Liver (tissue), 3 donors: ENCODE measurements around the gene TLR4.

ENCODE experiments used
- EGR1 ChIP-seq, 2 donors: IDR thresholded peaks; 2 replicates each; pipeline ENCODE4 v1.6.1; 2016 to 2018; ENCODE audit warnings: antibody characterized with exemption in 2 of 2, low read depth in 2 of 2
- FOXA1 ChIP-seq: IDR thresholded peaks from 2 replicates; pipeline ENCODE4 v1.6.1; 2016; ENCODE audit warnings: antibody characterized with exemption
- GABPA ChIP-seq, 2 donors: IDR thresholded peaks in 1 of 2; conservative IDR thresholded peaks in 1 of 2; 2 replicates each; pipeline ENCODE4 v1.6.1; 2016; ENCODE audit warnings: antibody characterized with exemption in 2 of 2, mild to moderate bottlenecking in 1 of 2, moderate library complexity in 1 of 2
- HNF4A ChIP-seq, 2 donors: conservative IDR thresholded peaks; 2 replicates each; pipeline ENCODE4 v1.6.1; 2016; ENCODE audit warnings: antibody characterized with exemption in 2 of 2, mild to moderate bottlenecking in 2 of 2
- JUND ChIP-seq, 2 donors: IDR thresholded peaks; 2 replicates each; pipeline ENCODE4 v1.6.1; 2016; ENCODE audit warnings: antibody characterized with exemption in 2 of 2
- RAD21 ChIP-seq, 2 donors: IDR thresholded peaks; 2 replicates each; pipeline ENCODE4 v1.6.1; 2016; ENCODE audit warnings: antibody characterized with exemption in 2 of 2, mild to moderate bottlenecking in 2 of 2
- TAF1 ChIP-seq: conservative IDR thresholded peaks from 2 replicates; pipeline ENCODE4 v1.6.1; 2016; ENCODE audit warnings: antibody characterized with exemption, mild to moderate bottlenecking
- TF ChIP-seq, protein P1 (sequence below): fragments of 150-350 bp; IDR thresholded peaks from 2 replicates; pipeline ENCODE4 v1.5.1; 2017; ENCODE audit warnings: improper control_type of control experiment, low read depth, low read length; ENCODE audit not compliant: missing input control
- TF ChIP-seq, protein P2 (sequence below): IDR thresholded peaks from 2 replicates; pipeline ENCODE4 v1.6.1; 2016; ENCODE audit warnings: antibody characterized with exemption, mild to moderate bottlenecking
- TF ChIP-seq, protein P3 (sequence below): IDR thresholded peaks from 2 replicates; pipeline ENCODE4 v1.6.1; 2016; ENCODE audit warnings: antibody characterized with exemption
- TF ChIP-seq, protein P4 (sequence below): IDR thresholded peaks from 2 replicates; pipeline ENCODE4 v1.6.1; 2016; ENCODE audit warnings: antibody characterized with exemption
- donor health status: healthy.
- donor health status: healthy.

DNA sequence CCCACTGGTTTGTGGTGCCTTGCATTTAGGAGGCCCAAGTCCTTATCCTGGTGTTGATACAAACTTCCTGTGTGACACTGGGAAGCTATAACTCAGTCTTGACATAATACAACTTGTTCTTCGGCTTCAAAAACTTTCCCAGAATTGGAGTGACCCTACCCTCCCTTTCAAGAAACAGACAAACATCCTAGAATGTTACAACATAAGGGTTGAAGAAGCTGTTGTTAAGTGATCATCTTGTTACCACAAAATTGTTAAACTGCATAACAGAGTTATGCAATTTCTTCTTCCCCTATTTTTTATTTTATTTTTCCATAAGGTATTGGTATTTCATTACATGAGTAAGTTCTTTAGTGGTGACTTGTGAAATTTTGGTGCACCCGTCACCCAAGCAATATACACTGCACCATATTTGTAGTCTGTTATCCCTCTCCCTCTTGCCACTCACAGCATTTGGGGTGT is 21.3 kb downstream of the TLR4 start:
- TF ChIP-seq, protein P1, sequence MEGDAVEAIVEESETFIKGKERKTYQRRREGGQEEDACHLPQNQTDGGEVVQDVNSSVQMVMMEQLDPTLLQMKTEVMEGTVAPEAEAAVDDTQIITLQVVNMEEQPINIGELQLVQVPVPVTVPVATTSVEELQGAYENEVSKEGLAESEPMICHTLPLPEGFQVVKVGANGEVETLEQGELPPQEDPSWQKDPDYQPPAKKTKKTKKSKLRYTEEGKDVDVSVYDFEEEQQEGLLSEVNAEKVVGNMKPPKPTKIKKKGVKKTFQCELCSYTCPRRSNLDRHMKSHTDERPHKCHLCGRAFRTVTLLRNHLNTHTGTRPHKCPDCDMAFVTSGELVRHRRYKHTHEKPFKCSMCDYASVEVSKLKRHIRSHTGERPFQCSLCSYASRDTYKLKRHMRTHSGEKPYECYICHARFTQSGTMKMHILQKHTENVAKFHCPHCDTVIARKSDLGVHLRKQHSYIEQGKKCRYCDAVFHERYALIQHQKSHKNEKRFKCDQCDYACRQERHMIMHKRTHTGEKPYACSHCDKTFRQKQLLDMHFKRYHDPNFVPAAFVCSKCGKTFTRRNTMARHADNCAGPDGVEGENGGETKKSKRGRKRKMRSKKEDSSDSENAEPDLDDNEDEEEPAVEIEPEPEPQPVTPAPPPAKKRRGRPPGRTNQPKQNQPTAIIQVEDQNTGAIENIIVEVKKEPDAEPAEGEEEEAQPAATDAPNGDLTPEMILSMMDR, result no peak
- TF ChIP-seq, protein P2, sequence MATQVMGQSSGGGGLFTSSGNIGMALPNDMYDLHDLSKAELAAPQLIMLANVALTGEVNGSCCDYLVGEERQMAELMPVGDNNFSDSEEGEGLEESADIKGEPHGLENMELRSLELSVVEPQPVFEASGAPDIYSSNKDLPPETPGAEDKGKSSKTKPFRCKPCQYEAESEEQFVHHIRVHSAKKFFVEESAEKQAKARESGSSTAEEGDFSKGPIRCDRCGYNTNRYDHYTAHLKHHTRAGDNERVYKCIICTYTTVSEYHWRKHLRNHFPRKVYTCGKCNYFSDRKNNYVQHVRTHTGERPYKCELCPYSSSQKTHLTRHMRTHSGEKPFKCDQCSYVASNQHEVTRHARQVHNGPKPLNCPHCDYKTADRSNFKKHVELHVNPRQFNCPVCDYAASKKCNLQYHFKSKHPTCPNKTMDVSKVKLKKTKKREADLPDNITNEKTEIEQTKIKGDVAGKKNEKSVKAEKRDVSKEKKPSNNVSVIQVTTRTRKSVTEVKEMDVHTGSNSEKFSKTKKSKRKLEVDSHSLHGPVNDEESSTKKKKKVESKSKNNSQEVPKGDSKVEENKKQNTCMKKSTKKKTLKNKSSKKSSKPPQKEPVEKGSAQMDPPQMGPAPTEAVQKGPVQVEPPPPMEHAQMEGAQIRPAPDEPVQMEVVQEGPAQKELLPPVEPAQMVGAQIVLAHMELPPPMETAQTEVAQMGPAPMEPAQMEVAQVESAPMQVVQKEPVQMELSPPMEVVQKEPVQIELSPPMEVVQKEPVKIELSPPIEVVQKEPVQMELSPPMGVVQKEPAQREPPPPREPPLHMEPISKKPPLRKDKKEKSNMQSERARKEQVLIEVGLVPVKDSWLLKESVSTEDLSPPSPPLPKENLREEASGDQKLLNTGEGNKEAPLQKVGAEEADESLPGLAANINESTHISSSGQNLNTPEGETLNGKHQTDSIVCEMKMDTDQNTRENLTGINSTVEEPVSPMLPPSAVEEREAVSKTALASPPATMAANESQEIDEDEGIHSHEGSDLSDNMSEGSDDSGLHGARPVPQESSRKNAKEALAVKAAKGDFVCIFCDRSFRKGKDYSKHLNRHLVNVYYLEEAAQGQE, result no peak
- TF ChIP-seq, protein P3, sequence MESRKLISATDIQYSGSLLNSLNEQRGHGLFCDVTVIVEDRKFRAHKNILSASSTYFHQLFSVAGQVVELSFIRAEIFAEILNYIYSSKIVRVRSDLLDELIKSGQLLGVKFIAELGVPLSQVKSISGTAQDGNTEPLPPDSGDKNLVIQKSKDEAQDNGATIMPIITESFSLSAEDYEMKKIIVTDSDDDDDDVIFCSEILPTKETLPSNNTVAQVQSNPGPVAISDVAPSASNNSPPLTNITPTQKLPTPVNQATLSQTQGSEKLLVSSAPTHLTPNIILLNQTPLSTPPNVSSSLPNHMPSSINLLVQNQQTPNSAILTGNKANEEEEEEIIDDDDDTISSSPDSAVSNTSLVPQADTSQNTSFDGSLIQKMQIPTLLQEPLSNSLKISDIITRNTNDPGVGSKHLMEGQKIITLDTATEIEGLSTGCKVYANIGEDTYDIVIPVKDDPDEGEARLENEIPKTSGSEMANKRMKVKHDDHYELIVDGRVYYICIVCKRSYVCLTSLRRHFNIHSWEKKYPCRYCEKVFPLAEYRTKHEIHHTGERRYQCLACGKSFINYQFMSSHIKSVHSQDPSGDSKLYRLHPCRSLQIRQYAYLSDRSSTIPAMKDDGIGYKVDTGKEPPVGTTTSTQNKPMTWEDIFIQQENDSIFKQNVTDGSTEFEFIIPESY, result no peak
- TF ChIP-seq TAF1, result no peak
- no peak for TF ChIP-seq JUND (IDR thresholded peaks at IDR 0.05)
- peak in 1 of 2 donors; percentile 10 for TF ChIP-seq RAD21 (IDR thresholded peaks at IDR 0.05)
- TF ChIP-seq EGR1 (IDR thresholded peaks at IDR 0.05; ENCODE audit: low read depth in 2 of 2), result no peak
- TF ChIP-seq FOXA1, result no peak
- TF ChIP-seq HNF4A (conservative IDR thresholded peaks at IDR 0.05), result no peak
- no peak for TF ChIP-seq GABPA (IDR thresholded peaks at IDR 0.05 in 1 of 2, conservative IDR thresholded peaks at IDR 0.05 in 1 of 2)
- TF ChIP-seq, protein P4, sequence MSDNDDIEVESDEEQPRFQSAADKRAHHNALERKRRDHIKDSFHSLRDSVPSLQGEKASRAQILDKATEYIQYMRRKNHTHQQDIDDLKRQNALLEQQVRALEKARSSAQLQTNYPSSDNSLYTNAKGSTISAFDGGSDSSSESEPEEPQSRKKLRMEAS, result no peak
